Esophagus muscularis mucosa (tissue), 3 donors: ENCODE data around the gene DYNC2H1.

Experiments used
- CTCF ChIP-seq, 3 experiments: fragments of 200-600 bp in 2 of 3; fragments of 450-650 bp in 1 of 3; sonication (generic) in 2 of 3; IDR thresholded peaks; one replicate each; pipeline ENCODE4 v1.5.1; 2017 to 2019; ENCODE audit warnings: antibody characterized with exemption in 3 of 3, mild to moderate bottlenecking in 2 of 3, moderate library complexity in 1 of 3
- POLR2A ChIP-seq: fragments of 450-650 bp; IDR thresholded peaks from one replicate; pipeline ENCODE4 v1.6.1; 2017; ENCODE audit warnings: antibody characterized with exemption, moderate library complexity, mild to moderate bottlenecking, low read depth
- POLR2AphosphoS5 ChIP-seq, 2 donors: sonication (generic); formaldehyde crosslinking; IDR thresholded peaks; one replicate each; pipeline ENCODE4 v1.6.1; 2017; ENCODE audit warnings: antibody characterized with exemption in 2 of 2

DNA sequence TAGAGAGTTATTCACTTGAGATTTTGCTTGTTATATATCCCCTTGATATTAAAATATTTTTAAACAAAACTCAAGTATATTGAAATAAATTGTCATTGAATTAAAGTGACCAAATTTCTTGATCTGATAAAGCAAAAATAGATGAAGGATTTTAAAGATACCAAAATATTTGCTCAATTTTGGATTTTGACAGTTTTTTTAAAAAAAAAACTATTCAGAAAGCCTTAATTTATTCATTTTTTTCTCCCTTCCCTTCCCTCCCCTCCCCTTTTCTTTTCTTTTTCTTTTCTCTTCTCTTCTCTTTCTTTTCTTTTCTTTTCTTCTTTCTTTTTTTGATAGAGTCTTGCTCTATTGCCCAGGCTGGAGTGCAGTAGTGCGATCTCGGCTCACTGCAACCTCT, 163.7 kb downstream of the DYNC2H1 start:
- no peak for TF ChIP-seq POLR2A
- TF ChIP-seq POLR2AphosphoS5 (IDR thresholded peaks at IDR 0.05), result no peak
- TF ChIP-seq CTCF (IDR thresholded peaks at IDR 0.05), result no peak
